GM21381 (cell line): Measurements from ENCODE around the gene TTLL9.

Experiments used
- ATAC-seq: cut with Tn5 transposase; IDR thresholded peaks from one replicate; pipeline ENCODE4 v1.9.1; 2021; ENCODE audit warnings: mild to moderate bottlenecking, moderate library complexity; ENCODE audit not compliant: unreplicated experiment

Gene TTLL9

DNA sequence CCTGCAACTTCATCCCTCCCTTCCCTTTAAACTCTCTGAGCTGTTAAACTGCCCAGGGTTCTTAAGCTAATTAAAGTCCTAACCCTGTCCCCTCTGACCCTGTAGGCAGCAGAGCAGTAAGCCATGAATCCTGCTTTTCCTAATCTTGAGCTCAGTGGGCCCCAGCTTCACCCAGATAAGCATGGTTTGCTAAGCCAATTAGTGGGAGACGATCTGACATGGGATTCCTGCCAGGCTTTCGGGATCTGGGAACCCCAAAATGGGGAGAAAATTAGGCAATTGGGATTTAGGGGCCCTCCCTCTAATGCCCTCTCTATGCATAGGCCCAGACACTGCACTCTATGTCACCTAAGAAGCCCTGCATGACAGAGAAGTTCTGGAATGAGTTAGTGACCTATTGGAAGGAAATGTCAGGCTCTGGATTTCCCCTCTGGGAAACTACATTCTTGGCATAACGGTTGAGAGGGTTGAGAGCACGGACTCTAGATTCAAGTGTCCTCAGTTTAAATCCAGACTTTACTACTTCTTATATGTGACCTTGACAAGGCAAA, 102.1 kb downstream of the TTLL9 start:
- ATAC-seq, result no peak

DNA sequence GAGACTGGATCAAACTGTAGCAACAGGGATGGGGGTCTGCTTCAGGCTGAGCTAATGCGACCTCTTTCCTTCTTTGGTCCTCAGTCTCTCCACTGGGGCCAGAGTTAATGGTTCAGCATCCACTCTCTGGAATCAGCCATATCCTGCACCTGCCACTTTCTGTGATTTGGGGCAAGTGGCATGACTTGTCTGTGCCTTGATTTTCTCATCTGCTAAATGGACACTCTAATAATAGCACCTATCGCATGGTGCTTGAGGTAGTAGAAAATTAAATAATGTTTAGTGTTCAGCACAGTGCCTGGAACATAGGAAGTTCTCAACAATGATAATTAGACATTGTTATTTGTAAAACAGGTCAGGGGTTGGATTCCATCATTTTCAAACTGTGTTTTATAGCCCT, 103.9 kb downstream of the TTLL9 start:
- no peak for ATAC-seq

DNA sequence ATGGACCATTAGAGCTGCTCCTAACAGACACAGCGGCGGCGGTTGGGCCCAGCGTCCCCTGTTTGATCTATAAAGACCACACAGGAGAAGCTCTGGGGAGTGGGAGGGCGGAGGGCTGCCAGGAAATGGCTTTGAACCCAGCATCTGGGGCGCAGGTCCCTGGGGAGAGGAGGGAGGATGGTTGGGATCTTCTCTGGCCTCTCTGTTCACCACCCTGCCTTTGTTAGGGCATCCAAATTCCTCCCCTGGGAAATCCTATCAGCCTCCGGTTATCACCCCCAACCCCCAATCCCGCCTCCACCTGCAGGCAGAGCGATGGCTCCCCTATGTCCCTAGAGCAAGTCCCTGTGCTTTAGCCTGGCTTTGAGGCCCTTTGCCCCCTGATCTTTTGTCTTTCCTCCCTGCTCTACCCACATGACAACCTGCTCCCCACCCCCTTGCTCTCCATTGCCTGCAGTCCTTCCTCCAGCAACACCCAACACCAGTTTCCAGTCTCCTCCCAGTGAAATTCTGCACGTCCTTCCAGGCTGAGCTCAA, 104.6 kb downstream of the TTLL9 start:
- ATAC-seq, result no peak

DNA sequence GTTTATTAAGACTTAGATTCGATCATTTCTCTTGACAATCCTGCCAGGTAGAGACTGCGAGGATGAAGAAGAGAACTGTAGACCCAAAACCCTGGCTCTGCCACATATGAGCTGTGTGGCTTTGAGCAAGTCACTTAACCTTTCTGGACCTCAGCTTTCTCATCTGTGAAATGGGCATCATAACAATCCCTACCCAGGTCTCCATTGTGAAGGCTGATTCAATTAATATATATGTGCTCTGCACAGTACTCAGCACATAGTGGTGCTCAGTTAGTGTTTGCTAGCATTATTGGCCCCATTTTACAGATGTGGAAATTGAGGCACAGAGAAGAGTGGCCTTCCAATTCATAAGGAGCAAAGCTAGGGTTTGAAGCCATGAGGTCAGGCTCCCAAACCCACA, 105.4 kb downstream of the TTLL9 start:
- ATAC-seq, result no peak

DNA sequence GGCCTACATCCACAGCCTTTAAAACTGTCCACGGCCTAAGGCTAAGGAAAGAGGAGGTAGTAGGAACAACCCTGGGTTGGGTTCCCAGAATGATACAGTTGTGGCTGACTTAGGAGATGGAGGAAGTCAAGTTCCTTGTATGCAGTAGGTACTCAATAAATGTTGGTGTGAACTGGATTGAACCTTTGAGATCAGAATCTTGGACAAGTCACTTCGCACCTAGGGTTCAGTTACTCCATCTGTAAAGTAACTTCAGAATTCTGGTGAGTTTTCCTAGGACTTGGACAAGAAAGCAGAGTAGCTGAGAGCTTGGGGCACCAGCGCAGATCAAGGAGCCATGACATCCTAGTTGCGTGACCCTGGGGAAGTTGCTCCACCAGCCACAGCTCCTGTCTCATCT, 106.6 kb downstream of the TTLL9 start:
- no peak for ATAC-seq

DNA sequence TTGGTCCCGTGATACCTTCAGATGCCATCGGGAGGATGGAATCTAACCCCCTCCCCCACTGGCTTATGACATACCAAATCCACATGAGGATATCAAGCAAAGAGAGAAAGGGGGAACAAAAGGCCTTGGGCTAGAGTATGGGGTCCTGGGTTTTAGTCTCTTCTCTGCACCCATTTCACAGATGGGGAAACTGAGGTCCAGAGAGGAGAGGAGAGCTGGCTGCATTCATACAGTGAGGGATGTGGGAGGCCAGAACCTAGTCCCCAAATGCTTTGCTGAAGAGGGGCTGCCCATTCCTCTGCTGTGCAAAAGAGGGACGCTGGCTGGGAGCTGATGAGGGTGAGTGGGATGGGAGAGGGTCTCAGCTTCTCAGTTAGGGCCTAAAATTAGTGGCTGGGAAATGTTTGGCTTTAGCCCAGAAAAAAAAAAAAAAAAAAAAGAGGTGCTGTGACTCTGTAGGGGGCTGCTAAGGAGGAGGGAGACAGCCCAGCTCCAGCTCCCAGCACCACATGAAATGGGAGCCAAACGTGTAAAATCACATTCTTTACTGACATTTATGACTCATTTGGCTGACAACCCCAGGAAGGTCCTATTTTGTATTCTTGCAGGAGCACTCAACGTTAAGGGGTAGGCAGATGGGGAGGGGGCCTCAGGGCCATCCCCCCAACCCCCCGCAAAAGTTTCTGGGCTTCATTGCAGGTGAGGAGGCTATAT, 109.4 kb downstream of the TTLL9 start:
- no peak for ATAC-seq

DNA sequence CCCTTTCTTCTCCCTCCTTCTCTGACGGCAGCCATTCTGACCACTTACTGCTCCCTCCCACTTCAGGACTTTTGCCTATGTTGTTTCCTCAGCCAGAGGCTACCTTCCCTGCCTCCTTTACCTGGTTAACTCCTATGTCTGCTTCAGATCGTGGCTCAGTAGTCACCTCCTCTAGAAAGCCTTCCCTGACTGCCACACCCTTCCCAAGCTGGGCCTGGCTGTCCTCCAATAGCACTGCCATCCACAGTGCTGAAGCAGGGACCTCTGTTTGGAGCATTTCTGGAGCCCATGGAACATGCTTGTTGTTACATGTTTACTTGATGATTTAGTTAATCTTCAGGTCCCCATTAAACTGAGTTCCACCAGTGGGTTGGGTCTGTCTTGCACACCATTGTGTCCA, 111.3 kb downstream of the TTLL9 start:
- ATAC-seq, result no peak

DNA sequence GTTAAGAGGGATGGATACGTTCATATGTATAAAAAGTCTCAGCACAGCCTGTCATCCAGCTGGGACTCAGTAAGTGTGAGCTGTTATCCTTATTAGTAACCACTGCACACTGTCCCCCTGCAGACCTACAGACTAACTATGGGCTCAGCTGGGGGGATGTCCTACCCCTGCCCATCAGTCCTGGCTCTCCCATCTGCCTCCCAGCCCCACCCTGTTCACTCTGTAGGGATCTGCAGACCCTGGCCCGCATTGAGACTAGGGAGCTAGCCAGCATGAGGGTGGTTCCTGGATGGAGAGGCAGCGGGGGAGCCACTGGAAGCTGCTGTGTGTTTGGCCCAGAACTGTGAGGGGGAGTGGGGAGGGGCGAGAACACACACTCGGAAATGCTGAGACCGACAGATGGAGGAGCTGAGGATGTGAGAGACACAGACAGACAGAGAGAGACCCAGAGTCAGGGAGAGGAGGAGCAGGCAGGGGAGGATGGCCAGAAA, 114.6 kb downstream of the TTLL9 start:
- ATAC-seq, result no peak

DNA sequence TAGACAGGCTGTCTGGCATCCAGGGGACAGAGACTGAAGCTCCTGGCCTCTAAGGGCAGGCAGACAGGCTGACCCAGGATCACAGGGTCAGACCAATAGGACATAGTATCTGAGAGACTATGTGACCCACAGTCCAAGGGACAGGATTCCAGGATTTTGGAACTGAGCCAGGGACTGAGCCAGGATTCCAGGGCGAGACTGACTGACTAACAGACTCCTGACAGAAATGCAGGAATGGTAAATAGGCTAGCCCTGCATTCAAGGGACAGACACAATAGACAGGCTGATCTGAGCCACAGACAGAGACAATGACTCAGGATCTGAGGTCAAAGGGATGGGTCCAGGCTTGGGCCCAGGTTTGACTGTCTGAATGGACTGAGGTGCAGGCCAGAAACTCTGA, 117.3 kb downstream of the TTLL9 start:
- no peak for ATAC-seq

DNA sequence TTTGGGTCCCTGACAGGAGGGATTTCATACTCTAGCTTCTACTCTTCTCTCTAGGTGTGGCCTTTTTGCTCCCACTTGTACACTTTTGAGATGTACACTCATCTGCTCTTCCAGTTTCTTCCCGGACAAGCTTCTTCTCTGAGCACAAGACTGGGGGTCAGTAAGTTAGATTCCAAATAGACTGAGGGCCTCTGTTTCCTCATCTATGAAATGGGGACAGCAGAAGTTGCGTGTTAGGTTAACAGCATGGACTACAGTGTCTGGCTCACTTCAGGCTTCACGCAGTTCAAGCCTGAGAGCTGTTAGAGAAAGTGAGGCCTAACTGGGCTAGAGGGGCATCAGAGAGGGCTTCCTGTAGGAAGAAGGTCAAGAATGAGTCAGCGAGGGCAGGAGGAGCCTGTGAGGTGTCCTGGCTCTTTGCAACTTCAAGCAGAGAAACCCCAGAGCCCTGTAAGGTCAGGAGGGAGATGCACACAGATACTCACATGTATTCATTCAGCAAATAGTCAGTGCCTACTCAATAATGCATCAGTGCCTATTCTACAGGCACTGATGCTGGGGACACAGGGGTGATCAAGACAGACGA, 118.1 kb downstream of the TTLL9 start:
- no peak for ATAC-seq

DNA sequence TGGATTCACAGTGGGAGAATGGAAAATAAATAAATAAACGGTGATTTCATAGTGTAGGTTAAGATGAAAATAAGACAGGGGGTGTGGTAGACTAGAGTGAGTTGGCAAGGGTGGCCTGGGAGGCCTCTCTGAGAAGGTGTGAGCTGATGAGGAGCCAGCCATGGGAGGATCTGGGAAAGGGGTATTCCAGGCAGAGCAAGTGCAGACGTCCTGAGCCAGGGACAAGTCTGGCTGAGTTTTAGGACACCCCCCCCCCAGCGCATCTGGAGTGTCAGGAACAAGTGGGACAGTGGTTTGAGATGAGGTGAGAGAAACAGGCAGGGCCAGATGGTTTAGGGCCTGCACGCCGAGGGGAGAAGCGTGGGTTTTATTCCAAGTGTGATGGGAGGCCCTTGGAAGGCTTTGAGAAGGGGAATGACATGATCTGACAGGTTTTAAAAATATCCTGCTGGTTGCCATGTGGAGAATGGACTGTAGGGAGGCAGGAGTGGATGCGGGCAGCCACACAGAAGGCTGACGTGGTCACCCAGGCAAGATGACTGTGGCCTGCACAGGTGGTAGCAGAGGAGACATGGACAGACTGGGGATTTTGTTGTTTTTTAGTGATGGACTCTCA, 118.7 kb downstream of the TTLL9 start:
- ATAC-seq, result no peak

DNA sequence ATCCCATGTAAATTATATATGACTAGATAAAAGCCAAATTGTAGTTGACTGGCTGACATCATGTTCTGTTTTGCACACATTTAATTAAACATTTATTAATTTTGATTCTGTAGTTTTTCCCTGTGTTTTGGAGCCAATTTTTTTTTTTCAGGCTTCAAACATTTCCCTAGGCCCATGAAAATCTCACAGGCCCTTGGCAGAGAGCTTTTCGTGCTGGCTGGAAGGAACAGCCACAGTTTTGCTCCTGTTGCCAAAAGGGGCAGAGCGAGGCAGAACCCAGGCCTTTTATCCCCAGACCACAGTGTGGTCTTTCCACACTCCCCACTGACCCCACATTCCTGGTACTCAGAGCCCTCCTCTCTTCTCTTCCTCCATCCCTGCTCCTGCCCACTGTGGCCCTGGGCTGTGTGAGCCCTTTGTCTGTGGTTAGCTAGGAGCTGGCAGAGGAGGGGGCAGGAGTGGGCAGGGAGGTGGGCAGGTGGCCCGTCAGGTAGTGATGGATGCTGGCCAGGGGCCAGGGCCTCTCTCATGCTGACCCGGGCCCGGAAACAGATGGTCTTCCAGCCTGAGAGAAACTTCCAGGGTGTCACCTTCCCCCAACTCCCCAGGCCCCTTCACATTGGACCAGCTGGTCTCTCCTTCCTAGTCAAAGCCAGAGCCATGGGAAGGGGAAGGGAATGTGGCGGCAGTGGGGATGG, 120.4 kb downstream of the TTLL9 start:
- ATAC-seq, result no peak

DNA sequence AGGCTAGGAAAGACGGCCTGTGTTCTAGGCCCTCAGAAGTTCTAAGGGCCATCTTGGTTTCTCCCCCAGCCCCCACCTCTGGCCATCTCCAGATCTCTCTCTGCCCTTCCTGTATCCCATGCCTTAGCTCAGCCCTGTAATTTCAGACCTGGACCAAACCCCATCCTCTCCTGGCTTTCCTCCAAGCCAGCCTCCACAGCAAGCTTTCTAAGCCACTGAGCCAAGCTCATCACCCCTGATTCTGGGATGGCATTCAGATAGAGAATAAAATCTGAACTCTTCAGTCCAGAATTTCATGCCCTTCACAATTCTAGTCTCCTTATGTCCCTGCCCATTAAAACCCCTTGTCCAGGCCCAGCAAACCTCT, 120.9 kb downstream of the TTLL9 start:
- no peak for ATAC-seq

DNA sequence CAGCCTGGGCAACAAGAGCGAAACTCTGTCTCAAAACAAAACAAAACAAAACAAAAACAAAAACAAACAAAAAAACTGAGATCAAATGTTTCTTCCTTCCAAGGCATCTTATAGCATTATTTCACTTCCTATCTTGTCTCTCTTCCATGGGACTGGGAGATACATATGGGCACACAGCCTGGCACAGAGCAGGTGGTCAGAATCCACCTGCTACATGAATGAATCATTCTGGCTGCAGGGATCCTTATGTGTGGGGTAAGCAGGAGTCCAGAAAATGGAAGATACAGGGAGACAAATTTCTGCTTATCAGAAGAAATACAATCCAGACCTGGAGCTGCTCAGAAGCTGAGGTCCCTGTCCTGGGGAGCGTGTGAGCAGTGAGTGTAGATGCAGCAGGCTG, 121.7 kb downstream of the TTLL9 start:
- no peak for ATAC-seq
